Transverse colon (tissue), 4 donors: ENCODE data around the gene TSPAN10. TPM values are rescaled to one million over a fixed set of nuclear protein-coding genes. Genes with fewer than 3 reads are reported as not detected.

Source experiments
- DNase-seq: peaks from one replicate; pipeline ENCODE4 v3.0.0-alpha.2; 2019
- H3K27ac ChIP-seq, 4 donors: fragments of 200-600 bp; sonication (generic); 2 replicates each; pipeline ENCODE4 v1.5.1; 2016 to 2018; ENCODE audit warnings: inconsistent platforms in 4 of 4
- H3K27me3 ChIP-seq: fragments of 200-600 bp; sonication (generic); 2 replicates; pipeline ENCODE4 v1.5.1; 2017; ENCODE audit warnings: inconsistent platforms
- H3K36me3 ChIP-seq, 4 donors: fragments of 200-600 bp; sonication (generic); 2 replicates each; pipeline ENCODE4 v1.5.1; 2017 to 2019; ENCODE audit warnings: inconsistent platforms in 4 of 4
- H3K4me1 ChIP-seq, 4 donors: fragments of 200-600 bp; sonication (generic); 2 replicates each; pipeline ENCODE4 v1.5.1; 2017 to 2020; ENCODE audit warnings: inconsistent platforms in 4 of 4
- H3K4me3 ChIP-seq, 4 donors: fragments of 200-600 bp; sonication (generic); 1 replicate in 1 of 4; 2 replicates in 3 of 4; pipeline versions ENCODE4 v1.5.1 to v1.6.1; 2017 to 2019; ENCODE audit warnings: inconsistent platforms in 4 of 4
- H3K9me3 ChIP-seq, 2 donors: fragments of 200-600 bp; sonication (generic); 2 replicates each; pipeline ENCODE4 v1.5.1; 2017 to 2019; ENCODE audit warnings: inconsistent platforms in 2 of 2
- EP300 ChIP-seq: sonication (generic); formaldehyde crosslinking; IDR thresholded peaks from one replicate; pipeline ENCODE4 v1.6.1; 2017; ENCODE audit warnings: antibody characterized with exemption, low read depth
- POLR2A ChIP-seq: fragments of 450-650 bp; IDR thresholded peaks from one replicate; pipeline ENCODE4 v1.6.1; 2016; ENCODE audit warnings: antibody characterized with exemption, mild to moderate bottlenecking, moderate library complexity
- POLR2AphosphoS5 ChIP-seq, 3 donors: sonication (generic); formaldehyde crosslinking; IDR thresholded peaks; one replicate each; pipeline ENCODE4 v1.6.1; 2016; ENCODE audit warnings: antibody characterized with exemption in 3 of 3
- WGBS, 2 donors: methylation state at CpG; one replicate each; pipeline ENCODE4 v1.1.5; 2018; ENCODE audit warnings: low coverage in 1 of 2; 5-methylcytosine and 5-hydroxymethylcytosine counted together
- in situ Hi-C, 4 donors: fragments of 200-750 bp; cut with MboI; loops; one replicate each; pipeline versions ENCODE4 v1.15.0 to v1.15.1; 2017; ENCODE audit warnings: low sequenced_read_pairs in 3 of 4, low pct_ligation_motif_present in 1 of 4, low pct_unique_long_range_greater_than_20kb in 1 of 4
- intact Hi-C: fragments of 100-400 bp; cut with DNase I; formaldehyde crosslinking; loops from one replicate; pipeline ENCODE4 v1.15.1; 2023; ENCODE audit warnings: low total_unique reads
- total RNA-seq, 4 donors: library from RNA; depleted of rRNA; stranded (reverse); fragments of >200 nt; gene quantifications; one replicate each; pipeline ENCODE4 v1.1.0, GENCODE V29; 2016
- TF ChIP-seq, protein P1 (sequence below), 5 experiments: fragments of 200-600 bp in 3 of 5; fragments of 450-650 bp in 2 of 5; sonication (generic) in 3 of 5; IDR thresholded peaks; 1 replicate in 2 of 5; 2 replicates in 3 of 5; pipeline ENCODE4 v1.5.1; 2016 to 2017; ENCODE audit warnings: antibody characterized with exemption in 5 of 5, inconsistent platforms in 3 of 5, mild to moderate bottlenecking in 2 of 5, moderate library complexity in 1 of 5

Gene TSPAN10
- total RNA-seq, 4 donors from 2014 or later: 0.48 to 0.55 TPM; not detected in 2

DNA sequence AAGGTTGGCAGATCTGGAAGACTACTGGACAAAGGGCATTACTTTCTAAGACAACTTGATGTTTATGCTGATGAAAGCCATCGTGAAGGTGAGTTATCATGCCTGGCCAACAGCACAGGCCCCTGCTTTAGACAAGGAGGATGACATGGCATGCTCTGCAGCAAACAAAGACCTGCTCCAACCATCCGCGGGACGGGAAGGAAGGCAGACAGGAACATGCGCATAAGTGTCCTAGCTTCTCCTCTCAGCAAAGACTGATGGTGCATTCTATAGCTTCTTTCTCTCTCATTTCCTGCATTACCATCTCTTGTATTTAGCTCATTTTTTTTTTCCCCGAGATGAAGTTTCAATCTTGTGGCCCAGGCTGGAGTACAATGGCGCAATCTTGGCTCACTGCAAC lies 5.5 kb upstream of the TSPAN10 start:
- TF ChIP-seq EP300: no peak
- no peak overlapping the region for H3K4me3 ChIP-seq
- DNase-seq: no peak
- peaks cover 13 to 28% (median 17%) of the 10 kb centered on the region in 4 donors for H3K4me1 ChIP-seq
- no peaks in the 10 kb centered on the region for H3K27me3 ChIP-seq
- 83 to 90% methylated on average over 3 to 7 of the region's 7 CpGs for WGBS, 2 donors
- H3K36me3 ChIP-seq: peaks cover 0 to 36% (median 14%) of the 10 kb centered on the region in 4 donors
- H3K9me3 ChIP-seq: no peaks in the 10 kb centered on the region
- intact Hi-C loops (no loop called here), in situ Hi-C loops (no loop called here)
- H3K27ac ChIP-seq: no peak overlapping the region

GRCh38 chr17:81635431-81635830 lies 1.6 kb upstream of the TSPAN10 start:
- Histone ChIP-seq H3K36me3 (no peaks in the 10 kb centered on the region), H3K4me1 (peaks cover 13 to 35% (median 19%) of the 10 kb centered on the region in 4 donors), H3K27me3 (no peaks in the 10 kb centered on the region), H3K27ac (peak overlapping the region in 2 of 4 donors; percentile 91 to 96), H3K4me3 (peak overlapping the region in 1 of 4 donors; percentile 79), H3K9me3 (no peaks in the 10 kb centered on the region)
- in situ Hi-C loops: no loop called here
- no peak for TF ChIP-seq POLR2A
- TF ChIP-seq EP300: no peak
- WGBS, 2 donors: 82% methylated on average over 5 of the region's 5 CpGs; no CpG with 5 or more reads in 1 of the 2 donors
- peak; percentile 50 for DNase-seq
- intact Hi-C loops: no loop called here

- H3K27ac ChIP-seq: peak overlapping the region; percentile 89 to 96 (median 92)
- peak overlapping the region; percentile 79 to 97 (median 92) for H3K4me3 ChIP-seq
- no peak for DNase-seq
- H3K27me3 ChIP-seq: no peaks in the 10 kb centered on the region
- TF ChIP-seq POLR2AphosphoS5 (IDR thresholded peaks at IDR 0.05): no peak
- no peak for TF ChIP-seq POLR2A
- TF ChIP-seq EP300: no peak
- 28 to 80% methylated on average over 1 to 18 of the region's 18 CpGs for WGBS, 2 donors
- intact Hi-C loops: no loop called here
- H3K36me3 ChIP-seq: no peaks in the 10 kb centered on the region
- in situ Hi-C loops: no loop called here
- no peaks in the 10 kb centered on the region for H3K9me3 ChIP-seq
- peaks cover 13 to 35% (median 19%) of the 10 kb centered on the region in 4 donors for H3K4me1 ChIP-seq
Measured at GRCh38 chr17:81635973-81636504, 957 bp upstream of the TSPAN10 start.

GRCh38 chr17:81638683-81639082 lies 1.7 kb downstream of the TSPAN10 start:
- TF ChIP-seq, protein P1, sequence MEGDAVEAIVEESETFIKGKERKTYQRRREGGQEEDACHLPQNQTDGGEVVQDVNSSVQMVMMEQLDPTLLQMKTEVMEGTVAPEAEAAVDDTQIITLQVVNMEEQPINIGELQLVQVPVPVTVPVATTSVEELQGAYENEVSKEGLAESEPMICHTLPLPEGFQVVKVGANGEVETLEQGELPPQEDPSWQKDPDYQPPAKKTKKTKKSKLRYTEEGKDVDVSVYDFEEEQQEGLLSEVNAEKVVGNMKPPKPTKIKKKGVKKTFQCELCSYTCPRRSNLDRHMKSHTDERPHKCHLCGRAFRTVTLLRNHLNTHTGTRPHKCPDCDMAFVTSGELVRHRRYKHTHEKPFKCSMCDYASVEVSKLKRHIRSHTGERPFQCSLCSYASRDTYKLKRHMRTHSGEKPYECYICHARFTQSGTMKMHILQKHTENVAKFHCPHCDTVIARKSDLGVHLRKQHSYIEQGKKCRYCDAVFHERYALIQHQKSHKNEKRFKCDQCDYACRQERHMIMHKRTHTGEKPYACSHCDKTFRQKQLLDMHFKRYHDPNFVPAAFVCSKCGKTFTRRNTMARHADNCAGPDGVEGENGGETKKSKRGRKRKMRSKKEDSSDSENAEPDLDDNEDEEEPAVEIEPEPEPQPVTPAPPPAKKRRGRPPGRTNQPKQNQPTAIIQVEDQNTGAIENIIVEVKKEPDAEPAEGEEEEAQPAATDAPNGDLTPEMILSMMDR (IDR thresholded peaks at IDR 0.05): no peak
- no peak for TF ChIP-seq EP300
- TF ChIP-seq POLR2A: no peak
- no peak for TF ChIP-seq POLR2AphosphoS5 (IDR thresholded peaks at IDR 0.05)
- H3K27ac ChIP-seq: no peak overlapping the region
- in situ Hi-C loops (no loop called here), intact Hi-C loops (loop anchor here (2.0 kb wide), 1 partner anchor 48 kb away; no protein-coding TSS in a partner anchor)
- WGBS, 2 donors: 69 to 82% methylated on average over 2 to 4 of the region's 4 CpGs
- DNase-seq: no peak
- no peak overlapping the region for H3K4me3 ChIP-seq
- peaks cover 13 to 29% (median 19%) of the 10 kb centered on the region in 4 donors for H3K4me1 ChIP-seq
- H3K36me3 ChIP-seq: no peaks in the 10 kb centered on the region
- no peaks in the 10 kb centered on the region for H3K27me3 ChIP-seq
- no peaks in the 10 kb centered on the region for H3K9me3 ChIP-seq

- no peak for DNase-seq
- no peak overlapping the region for H3K4me3 ChIP-seq
- whole genome bisulfite sequencing, 2 donors: 88 to 94% methylated on average over 4 to 9 of the region's 9 CpGs
- H3K27me3 ChIP-seq: no peaks in the 10 kb centered on the region
- no peaks in the 10 kb centered on the region for H3K36me3 ChIP-seq
- no peaks in the 10 kb centered on the region for H3K9me3 ChIP-seq
- H3K4me1 ChIP-seq: peaks cover 10 to 18% (median 12%) of the 10 kb centered on the region in 4 donors
- in situ Hi-C loops: no loop called here
- H3K27ac ChIP-seq: no peak overlapping the region
- intact Hi-C loops: no loop called here
- TF ChIP-seq POLR2AphosphoS5 (IDR thresholded peaks at IDR 0.05): no peak
- TF ChIP-seq EP300: no peak
- TF ChIP-seq POLR2A: no peak
- TF ChIP-seq, protein P1 (IDR thresholded peaks at IDR 0.05): no peak
Measured at GRCh38 chr17:81640011-81640410, 3.0 kb downstream of the TSPAN10 start.
